Measurements from ENCODE around the gene TANC1. TPM values are rescaled to one million over a fixed set of nuclear protein-coding genes. Genes with fewer than 3 reads are reported as not detected.

The TANC1 gene
- total RNA-seq, 6 donors from 2014 or later: 41.6 to 101 (median 75.5) TPM

GRCh38 chr2:159136391-159136790, 168.0 kb downstream of the TANC1 start:
- H3K4me3 ChIP-seq: no peak overlapping the region
- H3K36me3 ChIP-seq: no peaks in the 10 kb centered on the region
- H3K9me3 ChIP-seq: no peaks in the 10 kb centered on the region
- WGBS, 2 donors: 55 to 70% methylated on average over 3 of the region's 3 CpGs
- peak overlapping the region in 3 of 4 donors; percentile 56 to 78 (median 63) for H3K27ac ChIP-seq
- TF ChIP-seq POLR2AphosphoS5 (IDR thresholded peaks at IDR 0.05) (no peak), CTCF (IDR thresholded peaks at IDR 0.05) (no peak), EP300 (IDR thresholded peaks at IDR 0.05) (no peak), POLR2A (IDR thresholded peaks at IDR 0.05) (no peak)
- H3K27me3 ChIP-seq: no peaks in the 10 kb centered on the region
- H3K4me1 ChIP-seq: peaks cover 30 to 61% (median 38%) of the 10 kb centered on the region in 4 donors
- ATAC-seq (ENCODE audit: low FRiP score in 2 of 2) (no peak), DNase-seq (no peak)

GRCh38 chr2:159137511-159138241, 169.2 kb downstream of the TANC1 start:
- H3K9me3 ChIP-seq: no peaks in the 10 kb centered on the region
- peaks cover 19 to 51% (median 31%) of the 10 kb centered on the region in 4 donors for H3K4me1 ChIP-seq
- 57 to 73% methylated on average over 8 to 9 of the region's 9 CpGs for WGBS, 2 donors
- no peaks in the 10 kb centered on the region for H3K27me3 ChIP-seq
- DNase-seq (no peak), ATAC-seq (ENCODE audit: low FRiP score in 2 of 2) (no peak)
- TF ChIP-seq EP300 (IDR thresholded peaks at IDR 0.05) (no peak), POLR2AphosphoS5 (IDR thresholded peaks at IDR 0.05) (no peak), CTCF (IDR thresholded peaks at IDR 0.05) (no peak), POLR2A (IDR thresholded peaks at IDR 0.05) (no peak)
- H3K4me3 ChIP-seq: no peak overlapping the region
- H3K27ac ChIP-seq: peak overlapping the region; percentile 9 to 63 (median 46)
- H3K36me3 ChIP-seq: no peaks in the 10 kb centered on the region

GRCh38 chr2:159138642-159139182, 170.3 kb downstream of the TANC1 start:
- 65 to 70% methylated on average over 5 of the region's 5 CpGs for WGBS, 2 donors
- H3K27me3 ChIP-seq: no peaks in the 10 kb centered on the region
- no peak overlapping the region for H3K4me3 ChIP-seq
- TF ChIP-seq CTCF (IDR thresholded peaks at IDR 0.05) (no peak), POLR2AphosphoS5 (IDR thresholded peaks at IDR 0.05) (no peak), EP300 (IDR thresholded peaks at IDR 0.05) (no peak), POLR2A (IDR thresholded peaks at IDR 0.05) (no peak)
- peaks cover 19 to 51% (median 31%) of the 10 kb centered on the region in 4 donors for H3K4me1 ChIP-seq
- DNase-seq: no peak
- no peaks in the 10 kb centered on the region for H3K36me3 ChIP-seq
- no peak for ATAC-seq (ENCODE audit: low FRiP score in 2 of 2)
- H3K9me3 ChIP-seq: no peaks in the 10 kb centered on the region
- H3K27ac ChIP-seq: peak overlapping the region in 3 of 4 donors; percentile 1 to 63 (median 42)

GRCh38 chr2:159139216-159139933, 170.9 kb downstream of the TANC1 start:
- Histone ChIP-seq H3K27ac (peak overlapping the region in 2 of 4 donors; percentile 1 to 35), H3K4me1 (peaks cover 19 to 51% (median 29%) of the 10 kb centered on the region in 4 donors)

More at GRCh38 chr2:159139216-159139933, 170.9 kb downstream of the TANC1 start:
- H3K27me3 ChIP-seq: no peaks in the 10 kb centered on the region
- no peaks in the 10 kb centered on the region for H3K36me3 ChIP-seq
- H3K4me3 ChIP-seq: no peak overlapping the region
- ATAC-seq (ENCODE audit: low FRiP score in 2 of 2) (no peak), DNase-seq (no peak)
- WGBS, 2 donors: 61 to 70% methylated on average over 5 of the region's 5 CpGs
- no peaks in the 10 kb centered on the region for H3K9me3 ChIP-seq
- TF ChIP-seq EP300 (IDR thresholded peaks at IDR 0.05) (no peak), CTCF (IDR thresholded peaks at IDR 0.05) (no peak), POLR2A (IDR thresholded peaks at IDR 0.05) (no peak), POLR2AphosphoS5 (IDR thresholded peaks at IDR 0.05) (no peak)
